SK-N-SH treated with all-trans-retinoic acid at 6 μM for 48 hours (cell line): ENCODE measurements around the gene TNN.

Experiments
- ATAC-seq: fragments of 200-7000 bp; cut with Tn5 transposase; 3 replicates; pipeline ENCODE4 v1.9.1; 2020; ENCODE audit warnings: mild to moderate bottlenecking, moderate library complexity
- BACH2 ChIP-seq: fragments of 250-450 bp; sonication (Bioruptor Pico); IDR thresholded peaks from 2 replicates; pipeline ENCODE4 v1.9.0; 2021; ENCODE audit warnings: mild to moderate bottlenecking, borderline replicate concordance
- CREB5 ChIP-seq: fragments of 250-450 bp; sonication (Bioruptor Pico); IDR thresholded peaks from 2 replicates; pipeline ENCODE4 v1.5.1; 2020; ENCODE audit warnings: low read depth, mild to moderate bottlenecking, moderate library complexity
- CSDC2 ChIP-seq: fragments of 250-450 bp; sonication (Bioruptor Pico); IDR thresholded peaks from 2 replicates; pipeline ENCODE4 v1.5.0; 2020; ENCODE audit warnings: mild to moderate bottlenecking, moderate library complexity
- CSRNP3 ChIP-seq: fragments of 250-450 bp; sonication (Bioruptor Pico); IDR thresholded peaks from 2 replicates; pipeline ENCODE4 v1.5.1; 2021; ENCODE audit warnings: mild to moderate bottlenecking, moderate library complexity
- GLIS3 ChIP-seq: fragments of 250-450 bp; sonication (Bioruptor Pico); IDR thresholded peaks from 2 replicates; pipeline ENCODE4 v1.5.0; 2020; ENCODE audit warnings: mild to moderate bottlenecking, moderate library complexity
- OSR1 ChIP-seq: fragments of 250-450 bp; sonication (Bioruptor Pico); IDR thresholded peaks from 2 replicates; pipeline ENCODE4 v1.8.0; 2022; ENCODE audit warnings: moderate library complexity, mild to moderate bottlenecking, inconsistent platforms
- PATZ1 ChIP-seq: fragments of 250-450 bp; sonication (Bioruptor Pico); IDR thresholded peaks from 2 replicates; pipeline ENCODE4 v1.8.0; 2020; ENCODE audit warnings: mild to moderate bottlenecking, moderate library complexity, borderline replicate concordance
- POU6F1 ChIP-seq: fragments of 250-450 bp; sonication (Bioruptor Pico); IDR thresholded peaks from 2 replicates; pipeline ENCODE4 v1.8.0; 2021; ENCODE audit warnings: low read depth, mild to moderate bottlenecking, moderate library complexity, borderline replicate concordance
- PPARA ChIP-seq: fragments of 250-450 bp; sonication (Bioruptor Pico); IDR thresholded peaks from 2 replicates; pipeline ENCODE4 v1.5.0; 2020; ENCODE audit warnings: mild to moderate bottlenecking, borderline replicate concordance
- RARB ChIP-seq: fragments of 250-450 bp; sonication (Bioruptor Pico); IDR thresholded peaks from 2 replicates; pipeline ENCODE4 v1.8.0; 2021; ENCODE audit warnings: mild to moderate bottlenecking, moderate library complexity
- SNAI2 ChIP-seq: fragments of 250-450 bp; sonication (Bioruptor Pico); IDR thresholded peaks from 2 replicates; pipeline ENCODE4 v1.5.0; 2020; ENCODE audit warnings: mild to moderate bottlenecking, moderate library complexity
- TCF4 ChIP-seq: fragments of 250-450 bp; sonication (Bioruptor Pico); IDR thresholded peaks from 2 replicates; pipeline ENCODE4 v1.8.0; 2021; ENCODE audit warnings: mild to moderate bottlenecking, moderate library complexity, borderline replicate concordance
- TOX ChIP-seq: fragments of 250-450 bp; sonication (Bioruptor Pico); IDR thresholded peaks from 2 replicates; pipeline ENCODE4 v1.8.0; 2021; ENCODE audit warnings: mild to moderate bottlenecking, moderate library complexity, borderline replicate concordance
- TSHZ2 ChIP-seq: fragments of 250-450 bp; sonication (Bioruptor Pico); IDR thresholded peaks from 2 replicates; pipeline ENCODE4 v1.5.0; 2020; ENCODE audit warnings: mild to moderate bottlenecking, moderate library complexity
- ZC3H10 ChIP-seq: fragments of 250-450 bp; sonication (Bioruptor Pico); IDR thresholded peaks from 2 replicates; pipeline ENCODE4 v1.5.1; 2021; ENCODE audit warnings: mild to moderate bottlenecking, moderate library complexity
- ZFP3 ChIP-seq: fragments of 250-450 bp; sonication (Bioruptor Pico); IDR thresholded peaks from 2 replicates; pipeline ENCODE4 v1.5.0; 2020; ENCODE audit warnings: mild to moderate bottlenecking, moderate library complexity
- ZFP30 ChIP-seq: fragments of 450-650 bp; formaldehyde crosslinking; IDR thresholded peaks from 2 replicates; pipeline ENCODE4 v1.5.0; 2022; ENCODE audit warnings: mild to moderate bottlenecking, moderate library complexity
- ZNF565 ChIP-seq: fragments of 450-650 bp; formaldehyde crosslinking; conservative IDR thresholded peaks from 2 replicates; pipeline ENCODE4 v1.5.0; 2020; ENCODE audit warnings: low read depth, mild to moderate bottlenecking, moderate library complexity
- ZNF70 ChIP-seq: fragments of 450-650 bp; formaldehyde crosslinking; IDR thresholded peaks from 2 replicates; pipeline ENCODE4 v1.5.0; 2020; ENCODE audit warnings: mild to moderate bottlenecking, moderate library complexity
- ZNF8 ChIP-seq: fragments of 450-650 bp; formaldehyde crosslinking; IDR thresholded peaks from 2 replicates; pipeline ENCODE4 v1.5.0; 2020; ENCODE audit warnings: mild to moderate bottlenecking, moderate library complexity

The TNN gene

GRCh38 chr1:175095069-175095468, 27.4 kb downstream of the TNN start:
- no peak for ATAC-seq
- no peak for TF ChIP-seq TCF4 (CRISPR knock-in tag)
- no peak for TF ChIP-seq PATZ1 (CRISPR knock-in tag)
- no peak for TF ChIP-seq PPARA (CRISPR knock-in tag)
- TF ChIP-seq CSDC2 = no peak
- no peak for TF ChIP-seq ZNF8 (CRISPR knock-in tag)
- no peak for TF ChIP-seq BACH2 (CRISPR knock-in tag)
- no peak for TF ChIP-seq ZFP3 (CRISPR knock-in tag)
- TF ChIP-seq CREB5 (CRISPR knock-in tag) = no peak

GRCh38 chr1:175095978-175096607, 28.5 kb downstream of the TNN start:
- TF ChIP-seq CREB5 (CRISPR knock-in tag) (no peak), ZNF70 (CRISPR knock-in tag) (no peak), OSR1 (CRISPR knock-in tag) (no peak), ZC3H10 (CRISPR knock-in tag) (no peak), PATZ1 (CRISPR knock-in tag) (no peak), ZNF8 (CRISPR knock-in tag) (no peak)
- TF ChIP-seq, all 23 proteins: peak for 0

GRCh38 chr1:175097361-175097760, 29.7 kb downstream of the TNN start:
- TF ChIP-seq SNAI2 (CRISPR knock-in tag) (no peak), ZNF565 (CRISPR knock-in tag) (no peak), CSRNP3 (CRISPR knock-in tag) (no peak), BACH2 (CRISPR knock-in tag) (no peak), TSHZ2 (no peak), TCF4 (CRISPR knock-in tag) (no peak), CSDC2 (no peak), OSR1 (CRISPR knock-in tag) (no peak), TOX (no peak), PATZ1 (CRISPR knock-in tag) (no peak), GLIS3 (CRISPR knock-in tag) (no peak), ZFP3 (CRISPR knock-in tag) (no peak), POU6F1 (CRISPR knock-in tag) (no peak), ZFP30 (CRISPR knock-in tag) (no peak), RARB (CRISPR knock-in tag) (no peak)

More at GRCh38 chr1:175095978-175096607, 28.5 kb downstream of the TNN start:
- ATAC-seq = no peak

More at GRCh38 chr1:175097361-175097760, 29.7 kb downstream of the TNN start:
- no peak for ATAC-seq
